HG03108 (cell line): ENCODE data around the gene SAPCD2.
"Not testable (repeated sequence)": the region's sequence is repeated elsewhere in the genome, so short reads cannot be mapped to it uniquely, and the experiment has no call there.

Experiments used
- ATAC-seq: cut with Tn5 transposase; IDR thresholded peaks from one replicate; pipeline ENCODE4 v1.9.1; 2021; ENCODE audit warnings: moderate library complexity; ENCODE audit not compliant: unreplicated experiment

The SAPCD2 gene

GRCh38 chr9:137066096-137066861, 4.1 kb downstream of the SAPCD2 start:
- ATAC-seq = no peak

- no peak for ATAC-seq
Measured at GRCh38 chr9:137065336-137065967, 4.9 kb downstream of the SAPCD2 start.

- ATAC-seq = no peak
Measured at GRCh38 chr9:137064880-137065164, 5.5 kb downstream of the SAPCD2 start.

- ATAC-seq = no peak
Measured at GRCh38 chr9:137064027-137064879, 6.1 kb downstream of the SAPCD2 start.

- ATAC-seq = no peak
Measured at GRCh38 chr9:137063311-137064026, 6.9 kb downstream of the SAPCD2 start.

- not testable (repeated sequence) for ATAC-seq
Measured at GRCh38 chr9:137062798-137063197, 7.6 kb downstream of the SAPCD2 start.

GRCh38 chr9:137062384-137062783, 8.0 kb downstream of the SAPCD2 start:
- ATAC-seq = no peak

- no peak for ATAC-seq
Measured at GRCh38 chr9:137058521-137059234, 11.7 kb downstream of the SAPCD2 start.

GRCh38 chr9:137057545-137057944, 12.8 kb downstream of the SAPCD2 start:
- no peak for ATAC-seq

GRCh38 chr9:137056739-137057415, 13.5 kb downstream of the SAPCD2 start:
- no peak for ATAC-seq

- ATAC-seq = no peak
Measured at GRCh38 chr9:137055385-137056364, 14.7 kb downstream of the SAPCD2 start.

- no peak for ATAC-seq
Measured at GRCh38 chr9:137054932-137055384, 15.4 kb downstream of the SAPCD2 start.

GRCh38 chr9:137053944-137054931, 16.1 kb downstream of the SAPCD2 start, which contains the start of gene ENTPD2:
Gene ENTPD2 (minus strand): TSS chr9:137054061. CDS start chr9:137053997, 64 bp downstream.
- no peak for ATAC-seq

GRCh38 chr9:137052998-137053943, 17.1 kb downstream of the SAPCD2 start:
- ATAC-seq = no peak

GRCh38 chr9:137052293-137052692, 18.1 kb downstream of the SAPCD2 start:
- no peak for ATAC-seq

GRCh38 chr9:137051145-137051724, 19.1 kb downstream of the SAPCD2 start:
- ATAC-seq = no peak
